HG02943 (cell line): ENCODE data around the gene ATP4A.

Experiments used
- ATAC-seq: cut with Tn5 transposase; IDR thresholded peaks from one replicate; pipeline ENCODE4 v1.9.1; 2021; ENCODE audit warnings: mild to moderate bottlenecking, low read depth, moderate library complexity; ENCODE audit not compliant: unreplicated experiment

ATP4A gene

GRCh38 chr19:35551091-35551810, 12.2 kb downstream of the ATP4A start:
- no peak for ATAC-seq

- no peak for ATAC-seq
These were observed 13.5 kb downstream of the ATP4A start for GRCh38 chr19:35549879-35550523.

- ATAC-seq, result no peak
These were observed 14.2 kb downstream of the ATP4A start for GRCh38 chr19:35549174-35549788.

- ATAC-seq, result no peak
These were observed 16.9 kb downstream of the ATP4A start for GRCh38 chr19:35546532-35546931.

- ATAC-seq, result peak; percentile 54
These were observed 17.5 kb downstream of the ATP4A start for GRCh38 chr19:35545855-35546381.

GRCh38 chr19:35545001-35545854, 18.2 kb downstream of the ATP4A start, which contains the start of gene TMEM147:
Gene TMEM147, plus strand, starts transcription at chr19:35545626. Its CDS starts 114 bp downstream, at chr19:35545740.
- peak; percentile 61 for ATAC-seq

- ATAC-seq, result no peak
These were observed 19.2 kb downstream of the ATP4A start for GRCh38 chr19:35544110-35544802.

GRCh38 chr19:35543280-35544109, 20.0 kb downstream of the ATP4A start:
- no peak for ATAC-seq

GRCh38 chr19:35542209-35542608, 21.2 kb downstream of the ATP4A start:
- no peak for ATAC-seq

- no peak for ATAC-seq
These were observed 23.0 kb downstream of the ATP4A start for GRCh38 chr19:35540356-35540927.

GRCh38 chr19:35539850-35540249, 23.6 kb downstream of the ATP4A start:
- ATAC-seq, result no peak

- ATAC-seq, result no peak
These were observed 24.1 kb downstream of the ATP4A start for GRCh38 chr19:35539314-35539713.

- no peak for ATAC-seq
These were observed 28.5 kb downstream of the ATP4A start for GRCh38 chr19:35534803-35535480.

- ATAC-seq, result no peak
These were observed 29.6 kb downstream of the ATP4A start for GRCh38 chr19:35533822-35534392.

GRCh38 chr19:35533201-35533821, 30.1 kb downstream of the ATP4A start, which contains the start of gene GAPDHS:
Gene GAPDHS, plus strand, starts transcription at chr19:35533456. Its CDS starts 72 bp downstream, at chr19:35533528.
- ATAC-seq, result no peak

- ATAC-seq, result no peak
These were observed 32.2 kb downstream of the ATP4A start for GRCh38 chr19:35531291-35531690.
